GM21825 (cell line): Measurements from ENCODE around the gene COG4.
"Not testable (repeated sequence)": the region's sequence is repeated elsewhere in the genome, so short reads cannot be mapped to it uniquely, and the experiment has no call there.

ENCODE experiments used
- ATAC-seq: cut with Tn5 transposase; IDR thresholded peaks from one replicate; pipeline ENCODE4 v1.9.1; 2021; ENCODE audit warnings: mild to moderate bottlenecking, moderate library complexity; ENCODE audit not compliant: unreplicated experiment

The COG4 gene

GRCh38 chr16:70457446-70458166 lies 65.7 kb downstream of the COG4 start:
- ATAC-seq, result no peak

DNA sequence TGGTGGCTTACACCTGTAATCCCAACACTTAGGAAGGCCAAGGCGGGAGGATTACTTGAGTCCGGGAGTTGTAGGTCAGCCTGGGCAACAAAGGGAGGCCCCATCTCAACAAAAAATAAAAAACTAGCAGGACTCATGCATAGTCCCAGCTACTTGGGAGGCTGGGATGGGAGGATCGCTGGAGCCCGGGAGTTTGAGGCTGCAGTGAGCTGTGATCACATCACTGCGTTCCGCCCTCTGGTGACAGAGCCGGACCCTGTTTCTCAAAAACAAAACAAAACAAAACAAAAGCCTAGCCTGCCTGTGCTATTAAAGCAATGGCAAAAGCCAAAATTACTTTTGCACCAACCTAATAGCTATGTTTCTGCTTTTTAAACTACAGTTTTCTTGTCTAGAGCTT lies 67.4 kb downstream of the COG4 start:
- ATAC-seq, result no peak

DNA sequence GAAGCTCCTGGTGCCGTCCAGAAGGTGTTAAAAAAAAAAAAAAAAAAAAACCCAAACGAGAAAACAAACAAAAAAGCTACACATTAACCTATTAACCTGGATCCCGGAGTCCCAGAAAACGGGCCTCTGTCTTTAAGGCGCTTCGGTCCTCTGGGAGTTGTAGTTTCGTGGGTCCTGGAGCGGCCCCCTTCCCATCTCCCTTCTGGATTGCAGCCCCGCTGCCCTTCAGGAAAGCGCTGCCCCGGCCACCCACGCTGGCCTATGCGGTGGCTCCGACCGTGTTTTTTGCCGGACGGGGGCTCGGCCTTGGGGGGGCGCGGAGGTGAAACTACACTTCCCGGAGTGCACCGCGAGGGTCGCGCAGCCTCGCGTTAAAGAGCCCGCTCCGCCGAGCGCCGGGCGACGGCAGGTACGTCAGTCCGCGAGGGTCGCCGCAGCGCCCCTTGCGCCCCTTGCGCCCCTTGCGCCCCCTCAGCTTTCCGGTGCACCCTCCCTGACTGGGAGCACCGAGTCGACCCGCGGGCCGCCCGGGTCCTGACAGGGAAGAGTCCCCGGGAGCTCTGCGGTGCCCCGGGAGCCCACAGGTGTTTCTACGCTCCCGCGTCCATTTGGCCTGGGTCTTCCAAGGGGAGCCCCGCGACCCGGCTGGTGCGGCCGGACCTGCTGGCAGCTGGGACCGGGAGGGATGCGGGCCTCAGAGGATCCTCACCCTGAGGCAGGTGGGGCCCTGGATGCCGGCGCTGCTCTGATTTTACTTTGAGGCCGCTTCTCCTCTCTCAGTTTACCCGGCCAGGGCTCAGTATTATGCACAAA lies 68.9 kb downstream of the COG4 start, which contains the start of gene FCSK:
Gene FCSK, plus strand, starts transcription at position 374 of the 813 bp plus-strand sequence. CDS start 8,596 bp downstream, outside the sequence.
- ATAC-seq, result peak; percentile 85

- ATAC-seq, result no peak
Observed at GRCh38 chr16:70453892-70454221, 69.5 kb downstream of the COG4 start.

- ATAC-seq, result no peak
Observed at GRCh38 chr16:70453117-70453891, 70.0 kb downstream of the COG4 start.

DNA sequence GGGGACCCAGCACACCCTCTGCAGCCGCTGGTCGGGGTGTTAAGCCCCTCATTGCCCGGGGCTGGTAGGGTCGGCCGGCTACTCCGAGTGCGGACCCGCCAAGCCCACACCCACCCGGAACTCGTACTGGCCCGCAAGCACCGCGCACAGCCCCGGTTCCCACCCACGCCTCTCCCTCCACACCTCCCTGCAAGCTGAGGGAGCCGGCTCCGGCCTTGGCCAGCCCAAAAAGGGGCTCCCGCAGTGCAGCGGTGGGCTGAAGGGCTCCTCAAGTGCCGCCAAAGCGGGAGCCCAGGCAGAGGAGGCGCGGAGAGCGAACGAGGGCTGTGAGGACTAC lies 72.4 kb downstream of the COG4 start:
- not testable (repeated sequence) for ATAC-seq

DNA sequence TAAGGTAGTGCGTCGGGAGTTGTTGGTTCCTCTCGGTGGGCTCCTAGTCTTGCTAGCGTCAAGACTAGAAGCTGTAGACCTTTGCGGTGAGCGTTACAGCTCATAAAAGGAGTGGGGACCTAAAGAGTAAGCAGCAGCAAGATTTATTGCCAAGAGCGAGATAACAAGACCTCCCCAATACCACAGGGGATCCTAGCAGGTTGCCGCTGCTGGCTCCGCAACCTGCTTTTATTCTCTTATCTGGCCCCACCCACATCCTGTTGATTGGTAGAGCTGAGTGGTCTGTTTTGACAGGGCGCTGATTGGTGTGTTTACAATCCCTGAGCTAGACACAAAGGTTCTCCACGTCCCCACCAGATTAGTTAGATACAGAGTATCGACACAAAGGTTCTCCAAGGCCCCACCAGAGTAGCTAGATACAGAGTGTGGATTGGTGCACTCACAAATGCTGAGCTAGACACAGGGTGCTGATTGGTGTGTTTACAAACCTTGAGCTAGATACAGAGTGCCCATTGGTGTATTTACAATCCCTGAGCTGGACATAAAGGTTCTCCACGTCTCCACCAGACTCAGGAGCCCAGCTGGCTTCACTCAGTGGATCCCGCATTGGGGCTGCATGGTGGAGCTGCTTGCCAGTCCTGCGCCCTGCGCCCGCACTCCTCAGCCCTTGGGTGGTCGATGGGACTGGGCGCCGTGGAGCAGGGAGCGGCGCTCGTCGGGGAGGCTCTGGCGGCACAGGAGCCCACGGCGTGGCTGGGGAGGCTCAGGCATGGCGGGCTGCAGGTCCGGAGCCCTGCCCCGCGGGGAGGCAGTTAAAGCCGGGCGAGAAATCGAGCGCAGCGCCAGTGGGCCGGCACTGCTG lies 73.0 kb downstream of the COG4 start:
- not testable (repeated sequence) for ATAC-seq

DNA sequence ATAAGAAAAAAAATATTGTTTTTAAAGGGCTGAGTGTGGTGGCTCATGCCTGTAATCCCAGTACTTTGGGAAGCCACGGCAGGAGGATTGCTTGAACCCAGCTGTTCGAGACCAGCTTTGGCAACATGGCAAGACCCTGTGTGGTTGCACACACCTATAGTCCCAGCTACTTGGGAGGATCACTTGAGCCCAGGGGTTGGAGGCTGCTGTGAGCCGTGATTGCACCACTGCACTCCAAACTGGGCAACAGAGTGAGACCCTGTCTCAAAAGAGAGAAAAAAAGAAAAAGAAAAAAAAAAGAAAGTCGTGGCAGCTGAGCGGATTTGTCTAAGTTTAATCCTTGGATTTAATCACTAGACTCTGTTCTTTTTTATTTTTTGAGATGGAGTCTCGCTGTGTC lies 75.3 kb downstream of the COG4 start:
- no peak for ATAC-seq

GRCh38 chr16:70444249-70445063 lies 78.9 kb downstream of the COG4 start:
- no peak for ATAC-seq

- no peak for ATAC-seq
Observed at GRCh38 chr16:70442344-70442743, 81.0 kb downstream of the COG4 start.

GRCh38 chr16:70441406-70441990 lies 81.9 kb downstream of the COG4 start:
- ATAC-seq, result no peak

- ATAC-seq, result no peak
Observed at GRCh38 chr16:70440009-70440692, 83.2 kb downstream of the COG4 start.

- ATAC-seq, result peak; percentile 88
Observed at GRCh38 chr16:70438969-70439862, 84.1 kb downstream of the COG4 start, which contains the start of gene ST3GAL2. Gene ST3GAL2, minus strand, starts transcription at chr16:70439100. Its CDS starts 40,570 bp downstream, at chr16:70398530.

- ATAC-seq, result no peak
Observed at GRCh38 chr16:70438585-70438968, 84.8 kb downstream of the COG4 start.

DNA sequence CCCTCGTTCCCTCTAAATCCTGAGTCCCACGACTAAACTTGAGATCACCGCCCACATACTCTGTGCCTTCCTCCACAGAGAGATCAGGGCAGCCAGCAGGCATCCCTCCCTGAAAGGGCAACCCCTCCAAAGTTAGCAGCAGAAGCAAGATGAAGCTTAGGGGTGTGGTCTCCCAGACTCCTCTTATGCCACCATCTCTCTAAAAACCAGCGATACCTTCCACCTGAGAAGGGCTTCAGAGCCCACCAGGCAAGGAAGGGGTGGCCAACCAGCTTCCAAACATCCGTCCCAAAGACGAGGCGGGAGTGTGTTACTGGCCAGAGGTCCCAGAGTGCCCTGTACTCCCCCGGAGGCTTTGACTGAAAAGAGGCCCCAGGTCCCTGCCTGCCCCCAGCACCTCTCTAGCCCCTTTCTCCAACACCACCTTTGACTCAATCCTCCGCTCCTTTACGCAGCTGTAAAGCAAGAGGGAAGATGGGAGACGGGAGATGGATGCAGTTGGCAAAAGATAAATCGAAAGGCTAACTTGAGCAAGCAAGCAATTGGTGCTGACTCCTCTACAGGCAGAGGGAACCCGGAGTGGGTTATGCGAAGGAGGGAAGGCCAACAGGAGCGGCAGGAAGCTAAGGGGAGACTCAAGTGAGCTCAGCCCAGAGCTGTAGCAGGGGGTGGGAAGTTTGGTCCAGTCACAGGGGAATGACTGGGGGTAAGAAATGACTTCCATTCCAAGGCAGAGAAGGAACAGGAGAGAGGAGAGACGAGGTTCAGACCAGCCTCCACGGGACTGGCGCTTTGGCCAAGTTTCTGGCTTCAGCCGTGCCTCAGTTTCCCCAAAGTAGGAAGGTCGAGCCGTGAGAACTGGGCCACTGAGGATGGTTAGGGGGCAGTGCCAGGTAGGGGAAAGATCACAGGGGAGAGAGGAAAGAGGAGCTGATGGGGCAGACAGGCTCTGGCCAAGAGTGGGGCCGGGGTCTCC lies 85.5 kb downstream of the COG4 start:
- no peak for ATAC-seq

- ATAC-seq, result no peak
Observed at GRCh38 chr16:70437017-70437581, 86.3 kb downstream of the COG4 start.
